ENCODE results near the gene CLCN6. TPM values are rescaled to one million over a fixed set of nuclear protein-coding genes. Genes with fewer than 3 reads are reported as not detected.

Gene CLCN6
- total and polyA plus RNA-seq, 2 donors from 2014 or later: 7.1 to 26.0 TPM

GRCh38 chr1:11828511-11828910, 22.5 kb downstream of the CLCN6 start:
- Histone ChIP-seq H3K9me3 (ENCODE audit: control insufficient read depth in 2 of 3, insufficient read depth in 1 of 3, low read length in 3 of 3) (no peaks in the 10 kb centered on the region), H3K9ac (ENCODE audit: low read length in 3 of 3) (no peak overlapping the region), H3K4me3 (ENCODE audit: low read length in 3 of 3) (no peak overlapping the region), H3K27ac (ENCODE audit: low read depth in 2 of 2, low read length in 2 of 2) (no peak overlapping the region), H3K27me3 (ENCODE audit: control insufficient read depth, insufficient read depth, low read length) (no peaks in the 10 kb centered on the region), H3K4me1 (ENCODE audit: control insufficient read depth in 2 of 3, insufficient read depth in 2 of 3, low read depth in 1 of 3, low read length in 3 of 3) (no peaks in the 10 kb centered on the region), H3K36me3 (ENCODE audit: control insufficient read depth in 2 of 3, insufficient read depth in 3 of 3, low read length in 3 of 3) (peaks cover 4 to 75% (median 59%) of the 10 kb centered on the region in 3 donors)
- TF ChIP-seq CTCF (IDR thresholded peaks at IDR 0.05; ENCODE audit: borderline replicate concordance, extremely low read depth, insufficient read depth): no peak
- FAIRE-seq (no peak), DNase-seq (peak in 3 of 5 donors; percentile 5 to 24 (median 15))
- intact Hi-C loops (cut with DNase I): no loop called here

GRCh38 chr1:11831945-11832725, 26.1 kb downstream of the CLCN6 start:
- peaks cover 9 to 63% (median 52%) of the 10 kb centered on the region in 3 donors for H3K36me3 ChIP-seq (ENCODE audit: control insufficient read depth in 2 of 3, insufficient read depth in 3 of 3, low read length in 3 of 3)
- peak in 1 of 5 donors; percentile 33 for DNase-seq
- intact Hi-C loops (cut with DNase I): no loop called here
- FAIRE-seq: no peak
- H3K4me1 ChIP-seq (ENCODE audit: control insufficient read depth in 2 of 3, insufficient read depth in 2 of 3, low read depth in 1 of 3, low read length in 3 of 3): no peaks in the 10 kb centered on the region
- TF ChIP-seq CTCF (IDR thresholded peaks at IDR 0.05; ENCODE audit: borderline replicate concordance, extremely low read depth, insufficient read depth): no peak
- no peaks in the 10 kb centered on the region for H3K9me3 ChIP-seq (ENCODE audit: control insufficient read depth in 2 of 3, insufficient read depth in 1 of 3, low read length in 3 of 3)
- H3K4me3 ChIP-seq (ENCODE audit: low read length in 3 of 3): no peak overlapping the region
- no peak overlapping the region for H3K9ac ChIP-seq (ENCODE audit: low read length in 3 of 3)
- no peak overlapping the region for H3K27ac ChIP-seq (ENCODE audit: low read depth in 2 of 2, low read length in 2 of 2)
- H3K27me3 ChIP-seq (ENCODE audit: control insufficient read depth, insufficient read depth, low read length): no peaks in the 10 kb centered on the region

- DNase-seq (peak in 1 of 5 donors; percentile 11), FAIRE-seq (no peak)
- H3K36me3 ChIP-seq (ENCODE audit: control insufficient read depth in 2 of 3, insufficient read depth in 3 of 3, low read length in 3 of 3): peaks cover 11 to 62% (median 56%) of the 10 kb centered on the region in 3 donors
- no peaks in the 10 kb centered on the region for H3K27me3 ChIP-seq (ENCODE audit: control insufficient read depth, insufficient read depth, low read length)
- H3K9ac ChIP-seq (ENCODE audit: low read length in 3 of 3): no peak overlapping the region
- no peak overlapping the region for H3K4me3 ChIP-seq (ENCODE audit: low read length in 3 of 3)
- TF ChIP-seq CTCF (IDR thresholded peaks at IDR 0.05; ENCODE audit: borderline replicate concordance, extremely low read depth, insufficient read depth): no peak
- H3K27ac ChIP-seq (ENCODE audit: low read depth in 2 of 2, low read length in 2 of 2): no peak overlapping the region
- no peaks in the 10 kb centered on the region for H3K4me1 ChIP-seq (ENCODE audit: control insufficient read depth in 2 of 3, insufficient read depth in 2 of 3, low read depth in 1 of 3, low read length in 3 of 3)
- no peaks in the 10 kb centered on the region for H3K9me3 ChIP-seq (ENCODE audit: control insufficient read depth in 2 of 3, insufficient read depth in 1 of 3, low read length in 3 of 3)
- intact Hi-C loops (cut with DNase I): no loop called here
Observed at GRCh38 chr1:11833497-11833896, 27.5 kb downstream of the CLCN6 start.
